PC-9 (cell line): ENCODE results near the gene CYB561. TPM values are rescaled to one million over a fixed set of nuclear protein-coding genes. Genes with fewer than 3 reads are reported as not detected.
"Not testable (repeated sequence)": the region's sequence is repeated elsewhere in the genome, so short reads cannot be mapped to it uniquely, and the experiment has no call there.

Source experiments
- BruUV-seq: library from RNA; stranded (reverse); fragments of 400-500 nt; replicated peaks from 2 replicates; lab custom pipeline; 2021; lab: Mats Ljungman, UMichigan
- CTCF ChIA-PET: fragments of 300-600 bp; sonication (Branson Sonifier 250); formaldehyde crosslinking; loops from one replicate; lab custom pipeline; 2022; ENCODE audit warnings: antibody characterized with exemption; lab: Charles Lee
- POLR2A ChIA-PET: fragments of 300-600 bp; sonication (Branson Sonifier 250); formaldehyde crosslinking; loops from one replicate; lab custom pipeline; 2022; ENCODE audit warnings: antibody characterized with exemption; ENCODE audit not compliant: unreplicated experiment; lab: Charles Lee
- DNase-seq, 2 experiments: peaks; one replicate each; pipeline versions ENCODE4 v3.0.0 to v3.0.0-alpha.2; 2015 to 2022; ENCODE audit warnings: mixed read lengths in 1 of 2
- H2AFZ ChIP-seq: fragments of 200-600 bp; sonication (generic); 2 replicates; pipeline ENCODE4 v1.8.1; 2017; ENCODE audit warnings: antibody characterized with exemption
- H3F3A ChIP-seq: fragments of 200-600 bp; sonication (generic); 2 replicates; pipeline ENCODE4 v1.8.1; 2017; ENCODE audit warnings: antibody characterized with exemption, mild to moderate bottlenecking, low read depth; ENCODE audit not compliant: insufficient read depth
- H3K27ac ChIP-seq: fragments of 200-600 bp; sonication (generic); 2 replicates; pipeline ENCODE4 v1.6.1; 2016; ENCODE audit warnings: mixed run types
- H3K27me3 ChIP-seq: fragments of 200-600 bp; sonication (generic); 2 replicates; pipeline ENCODE4 v1.6.1; 2016; ENCODE audit warnings: low read depth, mixed run types; ENCODE audit not compliant: insufficient read depth
- H3K36me3 ChIP-seq: fragments of 200-600 bp; sonication (generic); 2 replicates; pipeline ENCODE4 v1.6.1; 2016; ENCODE audit warnings: low read depth, mixed run types
- H3K4me1 ChIP-seq: fragments of 200-600 bp; sonication (generic); replicated peaks from 2 replicates; pipeline ENCODE4 v1.6.1; 2016; ENCODE audit warnings: mixed run types; ENCODE audit not compliant: insufficient read depth
- H3K4me2 ChIP-seq: fragments of 200-600 bp; sonication (generic); 2 replicates; pipeline ENCODE4 v1.6.1; 2017; ENCODE audit warnings: mixed run types
- H3K4me3 ChIP-seq: fragments of 200-600 bp; sonication (generic); 2 replicates; pipeline ENCODE4 v1.6.1; 2016; ENCODE audit warnings: mixed run types
- H3K79me2 ChIP-seq: fragments of 200-600 bp; sonication (generic); 2 replicates; pipeline ENCODE4 v1.6.1; 2017; ENCODE audit warnings: low read depth, mixed run types
- H3K9me2 ChIP-seq: fragments of 200-600 bp; sonication (generic); 2 replicates; pipeline ENCODE4 v1.8.1; 2017; ENCODE audit warnings: mild to moderate bottlenecking; ENCODE audit not compliant: insufficient read depth
- H3K9me3 ChIP-seq: fragments of 200-600 bp; sonication (generic); 2 replicates; pipeline ENCODE4 v1.8.1; 2016; ENCODE audit warnings: low read depth; ENCODE audit not compliant: insufficient read depth
- H4K20me1 ChIP-seq: fragments of 200-600 bp; sonication (generic); 2 replicates; pipeline ENCODE4 v1.8.1; 2017; ENCODE audit not compliant: insufficient read depth
- EZH2 ChIP-seq: fragments of 200-600 bp; sonication (generic); IDR thresholded peaks from 2 replicates; pipeline ENCODE4 v1.8.0; 2017; ENCODE audit warnings: antibody characterized with exemption, low read depth
- intact Hi-C: fragments of 100-400 bp; cut with micrococcal nuclease; formaldehyde crosslinking; loops from one replicate; pipeline ENCODE4 v1.10.0; 2022; ENCODE audit not compliant: unreplicated experiment
- total RNA-seq: library from RNA; stranded (reverse); gene quantifications from 2 replicates; pipeline ENCODE4 v1.2.3, GENCODE V29; 2021
- TF ChIP-seq, protein P1 (sequence below): fragments of 200-600 bp; sonication (generic); conservative IDR thresholded peaks from 2 replicates; pipeline ENCODE4 v1.6.1; 2017; ENCODE audit warnings: mixed run types, antibody characterized with exemption, mild to moderate bottlenecking, moderate library complexity

CYB561 gene
- total RNA-seq, 1 experiment from 2014 or later, result 71.6 TPM

DNA sequence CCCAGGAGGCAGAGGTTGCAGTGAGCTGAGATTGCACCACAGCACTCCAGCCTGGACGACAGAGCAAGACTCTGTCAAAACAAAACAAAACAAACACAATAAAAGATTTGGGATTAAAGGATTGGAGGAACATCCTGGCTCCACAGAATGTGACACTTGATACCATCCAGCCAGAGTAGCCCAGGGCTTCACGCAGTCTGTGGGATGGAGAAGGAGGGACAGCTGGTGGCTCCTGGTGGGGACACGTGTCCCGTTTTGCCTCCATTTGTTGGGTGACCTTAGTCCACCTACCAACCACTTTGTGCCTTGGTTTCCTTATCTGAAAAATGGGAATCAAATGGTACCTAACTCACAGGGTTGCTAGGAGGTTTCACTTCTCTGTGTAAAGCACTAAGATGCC is 12.4 kb upstream of the CYB561 start:
- POLR2A ChIA-PET, result no interaction called here
- no peak overlapping the region for H3K4me2 ChIP-seq
- TF ChIP-seq EZH2, result no peak
- TF ChIP-seq, protein P1, sequence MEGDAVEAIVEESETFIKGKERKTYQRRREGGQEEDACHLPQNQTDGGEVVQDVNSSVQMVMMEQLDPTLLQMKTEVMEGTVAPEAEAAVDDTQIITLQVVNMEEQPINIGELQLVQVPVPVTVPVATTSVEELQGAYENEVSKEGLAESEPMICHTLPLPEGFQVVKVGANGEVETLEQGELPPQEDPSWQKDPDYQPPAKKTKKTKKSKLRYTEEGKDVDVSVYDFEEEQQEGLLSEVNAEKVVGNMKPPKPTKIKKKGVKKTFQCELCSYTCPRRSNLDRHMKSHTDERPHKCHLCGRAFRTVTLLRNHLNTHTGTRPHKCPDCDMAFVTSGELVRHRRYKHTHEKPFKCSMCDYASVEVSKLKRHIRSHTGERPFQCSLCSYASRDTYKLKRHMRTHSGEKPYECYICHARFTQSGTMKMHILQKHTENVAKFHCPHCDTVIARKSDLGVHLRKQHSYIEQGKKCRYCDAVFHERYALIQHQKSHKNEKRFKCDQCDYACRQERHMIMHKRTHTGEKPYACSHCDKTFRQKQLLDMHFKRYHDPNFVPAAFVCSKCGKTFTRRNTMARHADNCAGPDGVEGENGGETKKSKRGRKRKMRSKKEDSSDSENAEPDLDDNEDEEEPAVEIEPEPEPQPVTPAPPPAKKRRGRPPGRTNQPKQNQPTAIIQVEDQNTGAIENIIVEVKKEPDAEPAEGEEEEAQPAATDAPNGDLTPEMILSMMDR, result no peak
- CTCF ChIA-PET, result no interaction called here
- H3K79me2 ChIP-seq, result no peaks in the 10 kb centered on the region
- no peaks in the 10 kb centered on the region for H3K27me3 ChIP-seq
- DNase-seq, result no peak
- H4K20me1 ChIP-seq, result no peaks in the 10 kb centered on the region
- H3K9me2 ChIP-seq, result no peaks in the 10 kb centered on the region
- H3K4me3 ChIP-seq, result no peak overlapping the region
- H3K27ac ChIP-seq, result no peak overlapping the region
- intact Hi-C loops, result no loop called here
- no peaks in the 10 kb centered on the region for H3K36me3 ChIP-seq
- no peak overlapping the region for H2AFZ ChIP-seq
- no peaks in the 10 kb centered on the region for H3K9me3 ChIP-seq
- peaks cover 21% of the 10 kb centered on the region for H3F3A ChIP-seq
- BruUV-seq, result no TSS peak
- peaks cover 30% of the 10 kb centered on the region for H3K4me1 ChIP-seq

DNA sequence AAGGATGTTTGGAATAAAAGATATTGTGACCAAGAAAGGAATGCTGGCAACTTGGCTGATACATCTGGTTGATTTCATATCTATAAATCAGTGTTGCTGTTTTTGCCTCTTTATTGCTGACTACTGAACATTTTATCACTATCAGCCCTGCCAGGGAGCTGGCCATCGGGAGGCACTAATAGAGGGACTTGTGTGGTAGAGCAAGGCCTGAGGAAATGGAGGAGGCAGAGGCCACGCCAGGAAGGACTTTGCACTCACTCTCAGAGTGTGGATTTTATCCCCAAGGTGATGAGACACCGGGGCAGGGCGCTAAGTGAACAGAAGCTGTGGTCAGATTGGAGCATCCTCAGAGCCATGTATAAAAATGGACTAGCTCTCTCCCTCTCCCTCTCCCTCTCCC is 9.3 kb upstream of the CYB561 start:
- H3K4me1 ChIP-seq, result peaks cover 7% of the 10 kb centered on the region
- H3K27me3 ChIP-seq, result no peaks in the 10 kb centered on the region
- H3K4me2 ChIP-seq, result no peak overlapping the region
- H3K9me3 ChIP-seq, result no peaks in the 10 kb centered on the region
- H3K36me3 ChIP-seq, result no peaks in the 10 kb centered on the region
- peaks cover 7% of the 10 kb centered on the region for H3F3A ChIP-seq
- H3K79me2 ChIP-seq, result no peaks in the 10 kb centered on the region
- ChIA-PET POLR2A (interaction anchor here (0.8 kb wide), 1 partner anchor 185 kb away, joined by 17 read pairs; no protein-coding TSS in a partner anchor), CTCF (no interaction called here)
- no peak overlapping the region for H3K27ac ChIP-seq
- H2AFZ ChIP-seq, result no peak overlapping the region
- no peak overlapping the region for H3K4me3 ChIP-seq
- H4K20me1 ChIP-seq, result no peaks in the 10 kb centered on the region
- no peaks in the 10 kb centered on the region for H3K9me2 ChIP-seq
- no peak for TF ChIP-seq EZH2
- TF ChIP-seq, protein P1, result no peak
- DNase-seq, result no peak
- BruUV-seq, result no TSS peak
- intact Hi-C loops, result no loop called here

DNA sequence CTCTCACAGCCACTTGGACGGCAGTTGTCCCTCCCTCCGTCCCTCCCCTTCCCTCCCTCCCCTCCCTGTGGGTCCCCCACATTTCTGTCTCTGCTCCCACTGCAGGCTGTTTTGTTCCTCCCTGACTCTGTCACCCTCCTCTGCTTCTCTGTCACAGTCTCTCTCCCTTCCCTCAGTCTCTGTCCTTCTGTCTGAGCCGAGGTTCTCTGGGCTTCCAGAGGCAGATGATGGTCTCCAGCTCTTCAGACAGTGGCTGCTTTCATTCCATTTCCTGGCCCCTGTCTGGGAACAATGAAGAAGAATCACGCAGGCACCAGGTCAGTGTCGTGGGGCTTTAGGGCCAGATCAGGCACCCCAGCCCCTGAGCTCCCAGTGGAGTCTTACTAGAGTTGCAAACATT is 8.8 kb upstream of the CYB561 start:
- ChIA-PET POLR2A (interaction anchor here (0.6 to 0.8 kb wide), 2 partner anchors 186 to 1207 kb away, joined by 3 to 17 read pairs; no protein-coding TSS in a partner anchor), CTCF (no interaction called here)
- TF ChIP-seq, protein P1, result no peak
- TF ChIP-seq EZH2, result no peak

DNA sequence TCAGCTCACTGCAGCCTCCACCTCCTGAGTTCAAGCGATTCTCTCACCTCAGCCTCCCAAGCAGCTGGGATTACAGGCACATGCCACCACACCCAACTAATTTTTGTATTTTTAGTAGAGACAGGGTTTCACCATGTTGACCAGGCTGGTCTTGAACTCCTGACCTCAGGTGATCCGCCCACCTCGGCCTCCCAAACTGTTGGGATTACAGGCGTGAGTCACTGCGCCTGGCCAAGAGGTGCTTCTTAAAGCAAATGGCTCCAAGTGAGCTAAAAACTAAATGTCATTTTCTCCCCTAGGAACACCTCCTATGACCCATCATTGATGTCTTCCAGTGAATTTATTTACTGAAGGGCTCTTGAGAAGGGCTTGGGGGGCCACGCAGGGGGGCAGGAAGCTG is 8.3 kb upstream of the CYB561 start:
- BruUV-seq, H3K9me2 ChIP-seq, H3K4me3 ChIP-seq, H3K9me3 ChIP-seq, H3K27me3 ChIP-seq, H3F3A ChIP-seq, H4K20me1 ChIP-seq, DNase-seq, H3K27ac ChIP-seq, H3K79me2 ChIP-seq, H3K4me2 ChIP-seq, CTCF ChIA-PET, H3K36me3 ChIP-seq, H3K4me1 ChIP-seq, intact Hi-C loops, H2AFZ ChIP-seq: not testable (repeated sequence)
- POLR2A ChIA-PET, result interaction anchor here (0.6 to 0.7 kb wide), 2 partner anchors 17 to 1207 kb away, joined by 3 read pairs; no protein-coding TSS in a partner anchor

More for the DNA sequence above, 8.8 kb upstream of the CYB561 start:
- no peaks in the 10 kb centered on the region for H3K9me3 ChIP-seq
- intact Hi-C loops, result no loop called here
- H3K36me3 ChIP-seq, result no peaks in the 10 kb centered on the region
- no peak overlapping the region for H3K27ac ChIP-seq
- no peaks in the 10 kb centered on the region for H3K79me2 ChIP-seq
- no peaks in the 10 kb centered on the region for H3K9me2 ChIP-seq
- peaks cover 2% of the 10 kb centered on the region; the same call in 1 of the 2 replicates for H3K4me1 ChIP-seq
- no TSS peak for BruUV-seq
- no peak for DNase-seq
- peaks cover 2% of the 10 kb centered on the region; the same call in 1 of the 2 replicates for H3F3A ChIP-seq
- H4K20me1 ChIP-seq, result no peaks in the 10 kb centered on the region
- no peak overlapping the region for H3K4me2 ChIP-seq
- H3K27me3 ChIP-seq, result no peaks in the 10 kb centered on the region
- no peak overlapping the region for H3K4me3 ChIP-seq
- no peak overlapping the region for H2AFZ ChIP-seq
